Measurements from ENCODE around the gene GMPR.

DNA sequence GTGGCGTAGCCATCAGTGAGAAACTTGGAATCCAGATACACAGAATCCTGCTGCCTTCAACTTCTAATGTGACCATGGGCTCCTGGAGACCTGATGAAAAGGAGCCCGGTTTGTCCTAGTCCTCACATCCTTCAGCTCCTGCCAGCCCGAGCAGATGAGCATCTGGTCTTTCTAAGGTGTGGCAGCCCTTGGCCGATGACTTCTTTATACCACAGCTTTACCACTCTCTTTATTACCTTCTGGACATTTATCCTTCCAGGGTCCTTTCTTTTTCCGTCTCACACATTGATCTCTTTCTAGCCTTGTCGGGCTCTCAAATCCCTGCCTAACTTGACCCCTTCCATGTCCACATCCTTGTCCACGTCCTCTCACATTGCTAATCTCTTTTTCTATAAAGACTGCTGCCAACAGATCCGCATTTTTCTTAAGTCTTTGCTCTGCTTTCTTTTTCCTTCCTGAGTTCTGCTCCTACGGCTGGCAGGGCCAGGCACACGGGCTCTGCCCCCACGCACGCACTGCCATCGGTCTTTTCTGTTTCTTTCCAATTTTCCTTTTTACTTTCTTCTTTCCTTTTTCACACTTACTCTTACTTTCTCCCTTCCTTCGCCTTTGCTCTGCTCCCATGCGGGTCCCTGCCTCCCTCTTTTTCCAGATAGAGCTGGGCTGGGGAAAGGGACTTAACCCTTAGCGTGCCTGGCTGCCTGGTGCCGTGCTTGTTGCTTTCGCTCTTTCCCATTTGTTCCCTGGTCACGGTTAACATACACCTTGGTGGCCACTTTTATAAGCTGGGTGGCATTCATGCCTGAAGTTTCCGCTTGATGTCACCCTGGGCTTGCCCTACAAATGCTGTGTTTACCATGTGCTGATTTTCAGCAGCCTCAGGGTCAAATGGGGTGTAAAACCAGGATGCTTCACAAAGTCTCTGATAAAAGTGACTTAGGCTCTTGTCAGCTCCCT lies 9.4 kb upstream of the GMPR start:
- TF ChIP-seq TAF1 (IDR thresholded peaks at IDR 0.05; ENCODE audit: borderline replicate concordance, low read depth, low read length) (no peak), POLR2A (IDR thresholded peaks at IDR 0.05; ENCODE audit: low read depth, low read length) (no peak)

Data from GM12892 (cell line).